ENCODE data around the gene ZNF674. TPM values are rescaled to one million over a fixed set of nuclear protein-coding genes. Genes with fewer than 3 reads are reported as not detected.
A peak's percentile ranks its signal among the peaks of the same experiment; 100 is the strongest.

The ZNF674 gene
- total and polyA plus RNA-seq, 9 of the 15 experiments (the other 6 are each of a cell fraction or from before 2014, with no cell fraction given), result 1.2 to 4.7 (median 2.6) TPM

- TF ChIP-seq BCLAF1 (IDR thresholded peaks at IDR 0.05; ENCODE audit: borderline replicate concordance in 1 of 2, control insufficient read depth in 1 of 2, low read depth in 2 of 2, low read length in 1 of 2) (no peak), TEAD4 (IDR thresholded peaks at IDR 0.05; ENCODE audit: low read length) (peak; percentile 31; the same call in 1 of the 2 replicates), TEAD4 (CRISPR knock-in tag; IDR thresholded peaks at IDR 0.05; ENCODE audit: borderline replicate concordance) (no peak), DLX4 (CRISPR knock-in tag; IDR thresholded peaks at IDR 0.05) (no peak), ATF3 (IDR thresholded peaks at IDR 0.05) (peak; percentile 38), ATF3 (CRISPR knock-in tag; conservative IDR thresholded peaks at IDR 0.05) (no peak), SOX6 (IDR thresholded peaks at IDR 0.05) (peak; percentile 29; the same call in 1 of the 2 replicates), STAG1 (CRISPR knock-in tag; IDR thresholded peaks at IDR 0.05; ENCODE audit: borderline replicate concordance) (no peak), USF1 (CRISPR knock-in tag; IDR thresholded peaks at IDR 0.05) (no peak), MTA2 (IDR thresholded peaks at IDR 0.05; ENCODE audit: low read depth) (0 out of 2 replicates have a peak, but pooled peaks have one; percentile 26), NFIX (CRISPR knock-in tag; IDR thresholded peaks at IDR 0.05; ENCODE audit: low read depth) (no peak), NCOR1 (IDR thresholded peaks at IDR 0.05) (peak; percentile 29; the same call in 1 of the 2 replicates), ZNF165 (CRISPR knock-in tag; IDR thresholded peaks at IDR 0.05; ENCODE audit: borderline replicate concordance) (no peak), TCF3 (CRISPR knock-in tag; IDR thresholded peaks at IDR 0.05) (peak; percentile 50; the same call in 1 of the 2 replicates), MEIS2 (IDR thresholded peaks at IDR 0.05; ENCODE audit: partially characterized antibody) (peak; percentile 34), FOXA3 (CRISPR knock-in tag; conservative IDR thresholded peaks at IDR 0.05 in 1 of 2, IDR thresholded peaks at IDR 0.05 in 1 of 2) (peak; percentile 18 to 38; a peak in 1 of 4 replicates), CXXC5 (CRISPR knock-in tag; IDR thresholded peaks at IDR 0.05) (0 out of 2 replicates have a peak, but pooled peaks have one; percentile 18), EGR1 (conservative IDR thresholded peaks at IDR 0.05) (no peak), DIDO1 (tag; IDR thresholded peaks at IDR 0.05; ENCODE audit: low read depth) (no peak), BHLHE40 (IDR thresholded peaks at IDR 0.05; ENCODE audit: low read length) (peak; percentile 83; the same call in 1 of the 2 replicates)
- TF ChIP-seq, protein P1, sequence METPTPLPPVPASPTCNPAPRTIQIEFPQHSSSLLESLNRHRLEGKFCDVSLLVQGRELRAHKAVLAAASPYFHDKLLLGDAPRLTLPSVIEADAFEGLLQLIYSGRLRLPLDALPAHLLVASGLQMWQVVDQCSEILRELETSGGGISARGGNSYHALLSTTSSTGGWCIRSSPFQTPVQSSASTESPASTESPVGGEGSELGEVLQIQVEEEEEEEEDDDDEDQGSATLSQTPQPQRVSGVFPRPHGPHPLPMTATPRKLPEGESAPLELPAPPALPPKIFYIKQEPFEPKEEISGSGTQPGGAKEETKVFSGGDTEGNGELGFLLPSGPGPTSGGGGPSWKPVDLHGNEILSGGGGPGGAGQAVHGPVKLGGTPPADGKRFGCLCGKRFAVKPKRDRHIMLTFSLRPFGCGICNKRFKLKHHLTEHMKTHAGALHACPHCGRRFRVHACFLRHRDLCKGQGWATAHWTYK (CRISPR knock-in tag; IDR thresholded peaks at IDR 0.05), result no peak
Observed at GRCh38 chrX:46531442-46531841, 13.8 kb downstream of the ZNF674 start (continued).

Measured in K562 (cell line).